ENCODE data around the gene POLR3B.

POLR3B gene

DNA sequence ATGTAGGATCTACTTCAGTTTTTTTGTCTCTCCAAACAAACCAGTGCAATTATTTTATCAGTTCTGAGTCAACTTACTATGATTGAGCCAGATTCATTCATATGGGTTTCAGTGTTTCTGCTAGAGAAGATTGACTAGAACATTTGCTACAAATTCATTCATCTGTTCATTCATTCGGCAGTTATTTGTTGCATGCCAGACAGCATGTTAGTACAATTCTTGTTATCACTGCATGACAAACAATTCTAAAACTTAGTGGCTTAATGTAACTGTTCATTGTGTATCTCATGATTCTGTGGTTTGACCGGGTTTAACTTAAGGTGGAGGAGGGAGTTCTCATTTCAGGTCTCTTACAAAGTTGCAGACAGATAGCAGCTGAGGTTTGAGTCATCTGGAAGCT is 52.3 kb downstream of the POLR3B start:
- no peak for DNase-seq (ENCODE audit: low read depth)
- TF ChIP-seq, protein P1, sequence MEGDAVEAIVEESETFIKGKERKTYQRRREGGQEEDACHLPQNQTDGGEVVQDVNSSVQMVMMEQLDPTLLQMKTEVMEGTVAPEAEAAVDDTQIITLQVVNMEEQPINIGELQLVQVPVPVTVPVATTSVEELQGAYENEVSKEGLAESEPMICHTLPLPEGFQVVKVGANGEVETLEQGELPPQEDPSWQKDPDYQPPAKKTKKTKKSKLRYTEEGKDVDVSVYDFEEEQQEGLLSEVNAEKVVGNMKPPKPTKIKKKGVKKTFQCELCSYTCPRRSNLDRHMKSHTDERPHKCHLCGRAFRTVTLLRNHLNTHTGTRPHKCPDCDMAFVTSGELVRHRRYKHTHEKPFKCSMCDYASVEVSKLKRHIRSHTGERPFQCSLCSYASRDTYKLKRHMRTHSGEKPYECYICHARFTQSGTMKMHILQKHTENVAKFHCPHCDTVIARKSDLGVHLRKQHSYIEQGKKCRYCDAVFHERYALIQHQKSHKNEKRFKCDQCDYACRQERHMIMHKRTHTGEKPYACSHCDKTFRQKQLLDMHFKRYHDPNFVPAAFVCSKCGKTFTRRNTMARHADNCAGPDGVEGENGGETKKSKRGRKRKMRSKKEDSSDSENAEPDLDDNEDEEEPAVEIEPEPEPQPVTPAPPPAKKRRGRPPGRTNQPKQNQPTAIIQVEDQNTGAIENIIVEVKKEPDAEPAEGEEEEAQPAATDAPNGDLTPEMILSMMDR (conservative IDR thresholded peaks at IDR 0.05; ENCODE audit: low read depth, low read length) = no peak
- H3K4me3 ChIP-seq (ENCODE audit: low read depth, low read length) = no peak overlapping the region

DNA sequence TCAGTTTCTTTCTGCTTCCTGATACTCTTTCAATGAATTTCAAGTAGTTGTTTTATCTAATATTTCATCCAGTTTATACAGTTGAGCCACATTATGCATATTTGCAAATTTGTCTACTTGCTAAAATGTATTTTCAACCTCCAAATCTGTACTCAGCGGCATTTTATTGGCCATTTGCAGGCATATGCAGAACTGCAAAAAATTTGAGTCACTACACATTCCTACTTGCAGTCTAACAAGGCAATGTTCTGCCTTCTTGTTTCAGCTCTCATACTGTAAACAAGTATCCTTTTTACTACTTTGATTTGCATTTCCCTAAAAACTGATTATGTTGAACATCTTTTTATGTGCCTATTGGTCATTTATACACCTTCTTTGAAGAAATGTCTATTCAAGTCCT is 55.0 kb downstream of the POLR3B start:
- H3K4me3 ChIP-seq (ENCODE audit: low read depth, low read length) = no peak overlapping the region
- TF ChIP-seq, protein P1 (conservative IDR thresholded peaks at IDR 0.05; ENCODE audit: low read depth, low read length) = no peak
- DNase-seq (ENCODE audit: low read depth) = no peak

DNA sequence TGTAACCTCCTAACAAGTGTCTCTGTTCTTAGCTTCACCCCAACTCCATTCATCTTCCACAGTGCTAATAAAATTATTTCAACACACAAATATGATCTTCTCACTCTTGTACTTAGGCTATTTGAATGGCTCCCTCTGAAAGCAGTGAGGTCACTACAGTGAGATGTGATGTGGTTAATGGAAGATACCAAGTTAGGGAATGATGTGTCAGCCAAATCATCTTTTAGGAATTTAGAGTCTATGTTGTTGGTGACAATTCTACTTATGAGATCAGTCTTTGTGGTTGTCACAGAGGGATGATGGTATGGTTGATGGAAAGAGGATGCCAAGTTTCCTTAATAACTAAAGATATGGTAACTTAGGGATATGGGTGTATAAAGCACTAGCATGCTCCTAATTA is 57.6 kb downstream of the POLR3B start:
- no peak overlapping the region for H3K4me3 ChIP-seq (ENCODE audit: low read depth, low read length)
- DNase-seq (ENCODE audit: low read depth) = peak; percentile 63
- TF ChIP-seq, protein P1 (conservative IDR thresholded peaks at IDR 0.05; ENCODE audit: low read depth, low read length) = no peak

DNA sequence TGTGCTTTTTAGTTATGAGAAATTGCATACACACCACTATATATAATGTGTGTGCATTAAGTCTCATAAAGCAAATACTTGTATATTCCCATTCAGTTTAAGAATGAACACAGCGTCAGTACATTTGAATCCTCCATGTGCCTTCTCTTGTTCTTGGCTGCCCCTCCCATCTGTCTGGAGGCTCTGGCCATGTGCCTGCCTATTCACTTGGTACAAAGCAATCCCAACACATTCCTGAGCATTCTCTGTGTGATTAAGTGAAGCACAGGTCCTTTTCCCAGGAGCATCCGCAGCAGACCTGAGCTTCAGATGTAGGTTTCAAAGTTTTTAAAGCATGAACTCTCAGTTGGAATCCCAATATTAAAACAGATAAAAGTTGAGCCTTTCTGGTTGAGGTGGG is 58.7 kb downstream of the POLR3B start:
- H3K4me3 ChIP-seq (ENCODE audit: low read depth, low read length) = no peak overlapping the region
- DNase-seq (ENCODE audit: low read depth) = peak; percentile 25
- TF ChIP-seq, protein P1 (conservative IDR thresholded peaks at IDR 0.05; ENCODE audit: low read depth, low read length) = no peak

DNA sequence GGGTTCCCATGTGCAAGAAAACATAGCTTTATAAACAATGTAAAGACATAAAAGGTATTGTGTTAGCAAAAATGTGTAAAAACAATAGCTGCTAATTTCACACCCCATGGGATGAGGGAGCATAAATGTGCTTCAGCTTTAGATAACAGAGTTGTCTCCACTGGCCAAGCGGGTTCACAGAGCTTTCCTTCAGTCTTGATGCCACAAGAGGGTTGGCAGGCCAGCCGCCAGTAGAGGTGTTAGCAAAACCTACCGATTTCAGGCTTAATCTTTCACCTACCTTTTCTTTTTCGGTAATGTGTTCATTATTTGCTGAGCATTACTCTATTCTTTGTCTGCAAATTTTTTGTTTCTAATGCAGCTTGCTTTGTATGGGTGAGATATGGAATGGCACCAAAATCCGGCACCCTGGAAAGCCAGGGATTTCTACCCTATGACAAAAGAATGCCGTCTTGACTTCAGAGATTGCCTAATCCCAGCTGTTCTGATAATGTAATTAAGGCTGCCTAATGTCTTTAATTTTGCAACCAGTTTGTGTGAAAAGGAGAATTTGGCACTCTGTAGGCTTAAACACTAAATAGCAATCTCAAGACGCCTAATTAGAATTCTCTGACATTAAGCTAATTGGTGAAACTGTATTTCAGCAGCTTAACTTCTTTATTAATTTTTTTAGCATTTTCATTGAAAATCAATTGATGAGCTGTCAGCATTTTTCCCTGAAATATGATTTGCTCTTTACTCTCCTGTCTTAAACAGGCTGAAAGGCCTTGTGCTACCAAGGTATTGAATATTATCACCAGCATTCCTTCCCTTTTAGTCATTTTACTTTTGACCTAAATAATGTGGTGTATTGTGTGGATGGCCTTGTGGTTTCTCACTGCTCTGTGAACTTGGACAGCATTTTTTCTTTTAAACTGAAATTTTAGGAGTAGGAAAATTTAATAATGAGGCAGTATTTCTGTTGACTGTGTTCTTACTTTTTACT is 60.7 kb downstream of the POLR3B start:
- no peak overlapping the region for H3K4me3 ChIP-seq (ENCODE audit: low read depth, low read length)
- DNase-seq (ENCODE audit: low read depth) = peak; percentile 89
- TF ChIP-seq, protein P1 (conservative IDR thresholded peaks at IDR 0.05; ENCODE audit: low read depth, low read length) = no peak

DNA sequence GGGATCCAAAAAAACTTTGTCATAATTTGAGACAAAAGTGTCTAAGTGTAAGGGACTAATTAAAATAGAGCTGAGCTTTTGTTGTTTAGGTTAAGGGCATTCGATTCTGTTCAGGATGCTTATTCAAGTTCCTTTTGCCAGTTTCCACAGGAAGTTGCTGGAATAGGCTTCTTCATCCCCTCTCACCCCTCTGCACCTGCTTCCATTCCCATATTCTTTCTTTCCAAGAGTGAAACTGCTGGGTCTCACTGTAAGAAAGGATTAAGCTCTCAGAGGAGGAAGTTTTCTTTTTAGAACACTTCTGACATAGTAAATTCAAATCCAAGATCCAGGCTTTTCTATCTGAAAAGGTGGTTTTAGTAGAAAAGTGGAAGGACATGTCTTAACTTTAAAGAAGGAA is 61.4 kb downstream of the POLR3B start:
- H3K4me3 ChIP-seq (ENCODE audit: low read depth, low read length) = no peak overlapping the region
- DNase-seq (ENCODE audit: low read depth) = no peak
- TF ChIP-seq, protein P1 (conservative IDR thresholded peaks at IDR 0.05; ENCODE audit: low read depth, low read length) = no peak

DNA sequence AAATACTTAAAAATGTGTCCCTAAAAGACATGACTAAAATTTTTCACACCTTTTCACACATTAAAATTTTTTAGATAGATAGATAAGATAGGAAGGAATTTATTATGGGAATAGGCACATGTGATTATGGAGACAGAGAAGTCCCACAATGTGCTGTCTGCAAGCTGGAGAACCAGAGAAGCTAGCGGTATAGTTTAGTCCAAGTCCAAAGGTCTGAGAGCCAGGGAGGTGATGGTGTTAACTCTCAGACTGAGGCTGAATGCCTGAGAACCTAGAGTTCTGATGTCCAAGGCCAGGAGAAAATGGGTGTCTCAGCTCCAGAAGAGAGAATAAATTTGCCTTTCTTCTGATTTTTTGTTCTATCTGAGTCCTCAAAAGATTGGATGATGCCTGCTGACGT is 65.7 kb downstream of the POLR3B start:
- DNase-seq (ENCODE audit: low read depth) = no peak
- no peak overlapping the region for H3K4me3 ChIP-seq (ENCODE audit: low read depth, low read length)
- TF ChIP-seq, protein P1 (conservative IDR thresholded peaks at IDR 0.05; ENCODE audit: low read depth, low read length) = no peak
